ENCODE results near the gene ERICH3.
A peak's percentile ranks its signal among the peaks of the same experiment; 100 is the strongest.
"Not testable (repeated sequence)": the region's sequence is repeated elsewhere in the genome, so short reads cannot be mapped to it uniquely, and the experiment has no call there.

The ERICH3 gene

DNA sequence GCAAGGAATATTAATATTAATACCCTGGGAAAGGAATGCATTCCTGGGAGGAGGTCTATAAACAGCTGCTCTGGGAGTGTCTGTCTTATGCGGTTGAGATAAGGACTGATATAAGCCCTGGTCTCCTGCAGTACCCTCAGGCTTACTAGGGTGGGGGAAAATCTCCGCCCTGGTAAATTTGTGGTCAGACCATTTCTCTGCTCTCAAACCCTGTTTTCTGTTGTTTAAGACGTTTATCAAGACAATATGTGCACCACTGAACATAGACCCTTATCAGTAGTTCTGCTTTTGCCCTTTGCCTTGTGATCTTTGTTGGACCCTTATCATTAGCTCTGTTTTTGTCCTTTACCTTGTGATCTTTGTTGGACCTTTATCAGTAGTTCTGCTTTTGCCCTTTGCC, 2.7 kb downstream of the ERICH3 start:
- not testable (repeated sequence) for H2BK120ac ChIP-seq (ENCODE audit: low read depth, low read length); H4K8ac ChIP-seq (ENCODE audit: low read depth, low read length); H3K9me3 ChIP-seq (replicated peaks in 1 of 2; ENCODE audit: control insufficient read depth in 2 of 2, insufficient read depth in 1 of 2, low read depth in 1 of 2, low read length in 2 of 2); H2BK5ac ChIP-seq (ENCODE audit: low read length); H3K14ac ChIP-seq (ENCODE audit: low read length); H3K36me3 ChIP-seq (replicated peaks in 1 of 2; ENCODE audit: control insufficient read depth in 2 of 2, insufficient read depth in 2 of 2, low read length in 2 of 2); H2BK12ac ChIP-seq (ENCODE audit: low read length); H3K4me2 ChIP-seq (ENCODE audit: insufficient read depth, low read length, poor library complexity, severe bottlenecking); H2AK5ac ChIP-seq (ENCODE audit: low read depth, low read length); H2BK15ac ChIP-seq (ENCODE audit: low read length); H3K4ac ChIP-seq (ENCODE audit: low read length); H3K27me3 ChIP-seq (ENCODE audit: control insufficient read depth in 3 of 3, insufficient read depth in 3 of 3, low read depth in 1 of 3, low read length in 3 of 3); H2AFZ ChIP-seq (ENCODE audit: low read length); H3K18ac ChIP-seq (ENCODE audit: low read length); H3K4me1 ChIP-seq (ENCODE audit: control insufficient read depth in 2 of 2, insufficient read depth in 1 of 2, low read depth in 1 of 2, low read length in 2 of 2); H3K23ac ChIP-seq (ENCODE audit: low read depth, low read length, poor library complexity); H4K91ac ChIP-seq (ENCODE audit: low read depth, low read length, poor library complexity); H3K9ac ChIP-seq (ENCODE audit: low read depth, low read length, poor library complexity); H3K4me3 ChIP-seq (ENCODE audit: low read length in 2 of 2); H3K79me1 ChIP-seq (ENCODE audit: low read depth, low read length); DNase-seq (ENCODE audit: low spot score); H3K27ac ChIP-seq (replicated peaks; ENCODE audit: low read length)
- WGBS, 2 donors (ENCODE audit: extremely low coverage in 2 of 2, insufficient read length in 2 of 2, insufficient replicate concordance in 1 of 2), result no CpG with 5 or more reads among the region's 3 CpGs

- no CpG with 5 or more reads among the region's 1 CpG for WGBS, 2 donors (ENCODE audit: extremely low coverage in 2 of 2, insufficient read length in 2 of 2, insufficient replicate concordance in 1 of 2)
- Histone ChIP-seq H3K23ac (ENCODE audit: low read depth, low read length, poor library complexity) (no peak overlapping the region), H2BK120ac (ENCODE audit: low read depth, low read length) (no peak overlapping the region)
Observed at GRCh38 chr1:74654708-74655107, 18.9 kb downstream of the ERICH3 start.

DNA sequence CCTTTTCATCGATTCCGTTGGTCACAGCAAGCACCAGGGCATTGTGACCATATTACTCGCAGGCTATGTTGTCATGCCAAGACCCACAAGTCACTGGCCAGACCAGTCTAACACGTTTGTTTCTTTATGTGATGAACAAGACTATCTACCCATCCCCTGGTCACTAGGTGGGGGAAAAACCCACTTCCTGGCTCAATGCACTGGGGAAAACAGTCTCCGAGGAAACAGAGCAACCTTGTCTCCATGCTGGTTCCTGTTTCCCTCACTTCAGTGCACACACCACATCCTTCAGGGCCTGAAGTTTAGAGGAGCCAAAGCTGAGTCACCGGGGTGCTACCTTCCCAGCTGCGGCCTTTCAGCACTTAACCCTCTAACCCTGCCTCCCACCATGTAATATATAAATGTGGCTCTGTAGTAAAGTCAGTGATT, 20.9 kb downstream of the ERICH3 start:
- no peak overlapping the region for H3K4me2 ChIP-seq (ENCODE audit: insufficient read depth, low read length, poor library complexity, severe bottlenecking)
- no peak for DNase-seq (ENCODE audit: low spot score)
- H3K4me1 ChIP-seq (ENCODE audit: control insufficient read depth in 2 of 2, insufficient read depth in 1 of 2, low read depth in 1 of 2, low read length in 2 of 2), result peaks cover 3 to 10% of the 10 kb centered on the region in 2 donors
- H3K9ac ChIP-seq (ENCODE audit: low read depth, low read length, poor library complexity), result no peak overlapping the region
- H3K4ac ChIP-seq (ENCODE audit: low read length), result no peak overlapping the region
- no peaks in the 10 kb centered on the region for H3K9me3 ChIP-seq (replicated peaks in 1 of 2; ENCODE audit: control insufficient read depth in 2 of 2, insufficient read depth in 1 of 2, low read depth in 1 of 2, low read length in 2 of 2)
- H4K91ac ChIP-seq (ENCODE audit: low read depth, low read length, poor library complexity), result no peak overlapping the region
- no peak overlapping the region for H2BK5ac ChIP-seq (ENCODE audit: low read length)
- no peak overlapping the region for H3K14ac ChIP-seq (ENCODE audit: low read length)
- no peaks in the 10 kb centered on the region for H3K79me1 ChIP-seq (ENCODE audit: low read depth, low read length)
- no peaks in the 10 kb centered on the region for H3K36me3 ChIP-seq (replicated peaks in 1 of 2; ENCODE audit: control insufficient read depth in 2 of 2, insufficient read depth in 2 of 2, low read length in 2 of 2)
- WGBS, 2 donors (ENCODE audit: extremely low coverage in 2 of 2, insufficient read length in 2 of 2, insufficient replicate concordance in 1 of 2), result no CpG with 5 or more reads among the region's 7 CpGs
- no peak overlapping the region for H3K27ac ChIP-seq (replicated peaks; ENCODE audit: low read length)
- H3K27me3 ChIP-seq (ENCODE audit: control insufficient read depth in 3 of 3, insufficient read depth in 3 of 3, low read depth in 1 of 3, low read length in 3 of 3), result no peaks in the 10 kb centered on the region
- no peak overlapping the region for H2AK5ac ChIP-seq (ENCODE audit: low read depth, low read length)
- H2BK120ac ChIP-seq (ENCODE audit: low read depth, low read length), result no peak overlapping the region
- peak overlapping the region; percentile 69 for H2AFZ ChIP-seq (ENCODE audit: low read length)
- no peak overlapping the region for H3K23ac ChIP-seq (ENCODE audit: low read depth, low read length, poor library complexity)
- H2BK15ac ChIP-seq (ENCODE audit: low read length), result no peak overlapping the region
- no peak overlapping the region for H3K4me3 ChIP-seq (ENCODE audit: low read length in 2 of 2)
- H4K8ac ChIP-seq (ENCODE audit: low read depth, low read length), result no peak overlapping the region
- H2BK12ac ChIP-seq (ENCODE audit: low read length), result no peak overlapping the region
- no peak overlapping the region for H3K18ac ChIP-seq (ENCODE audit: low read length)

More at GRCh38 chr1:74654708-74655107, 18.9 kb downstream of the ERICH3 start:
- no peak overlapping the region for H2AFZ ChIP-seq (ENCODE audit: low read length)
- no peak overlapping the region for H3K18ac ChIP-seq (ENCODE audit: low read length)
- no peak overlapping the region for H3K4me3 ChIP-seq (ENCODE audit: low read length in 2 of 2)
- H3K4me1 ChIP-seq (ENCODE audit: control insufficient read depth in 2 of 2, insufficient read depth in 1 of 2, low read depth in 1 of 2, low read length in 2 of 2), result peaks cover 0 to 7% of the 10 kb centered on the region in 2 donors
- H3K14ac ChIP-seq (ENCODE audit: low read length), result no peak overlapping the region
- H2AK5ac ChIP-seq (ENCODE audit: low read depth, low read length), result no peak overlapping the region
- no peak overlapping the region for H3K4ac ChIP-seq (ENCODE audit: low read length)
- H2BK5ac ChIP-seq (ENCODE audit: low read length), result no peak overlapping the region
- no peak overlapping the region for H3K9ac ChIP-seq (ENCODE audit: low read depth, low read length, poor library complexity)
- H4K91ac ChIP-seq (ENCODE audit: low read depth, low read length, poor library complexity), result no peak overlapping the region
- H3K79me1 ChIP-seq (ENCODE audit: low read depth, low read length), result no peaks in the 10 kb centered on the region
- DNase-seq (ENCODE audit: low spot score), result no peak
- H3K27ac ChIP-seq (replicated peaks; ENCODE audit: low read length), result no peak overlapping the region
- no peaks in the 10 kb centered on the region for H3K27me3 ChIP-seq (ENCODE audit: control insufficient read depth in 3 of 3, insufficient read depth in 3 of 3, low read depth in 1 of 3, low read length in 3 of 3)
- H4K8ac ChIP-seq (ENCODE audit: low read depth, low read length), result no peak overlapping the region
- no peaks in the 10 kb centered on the region for H3K36me3 ChIP-seq (replicated peaks in 1 of 2; ENCODE audit: control insufficient read depth in 2 of 2, insufficient read depth in 2 of 2, low read length in 2 of 2)
- H3K4me2 ChIP-seq (ENCODE audit: insufficient read depth, low read length, poor library complexity, severe bottlenecking), result no peak overlapping the region
- H2BK15ac ChIP-seq (ENCODE audit: low read length), result no peak overlapping the region
- H3K9me3 ChIP-seq (replicated peaks in 1 of 2; ENCODE audit: control insufficient read depth in 2 of 2, insufficient read depth in 1 of 2, low read depth in 1 of 2, low read length in 2 of 2), result no peaks in the 10 kb centered on the region
- H2BK12ac ChIP-seq (ENCODE audit: low read length), result no peak overlapping the region

- no peak overlapping the region for H3K18ac ChIP-seq (ENCODE audit: low read length)
- H2BK12ac ChIP-seq (ENCODE audit: low read length), result no peak overlapping the region
- H3K4ac ChIP-seq (ENCODE audit: low read length), result no peak overlapping the region
- H3K23ac ChIP-seq (ENCODE audit: low read depth, low read length, poor library complexity), result no peak overlapping the region
- no peak overlapping the region for H2BK5ac ChIP-seq (ENCODE audit: low read length)
- H3K36me3 ChIP-seq (replicated peaks in 1 of 2; ENCODE audit: control insufficient read depth in 2 of 2, insufficient read depth in 2 of 2, low read length in 2 of 2), result no peaks in the 10 kb centered on the region
- no peak overlapping the region for H3K9ac ChIP-seq (ENCODE audit: low read depth, low read length, poor library complexity)
- DNase-seq (ENCODE audit: low spot score), result no peak
- H4K91ac ChIP-seq (ENCODE audit: low read depth, low read length, poor library complexity), result no peak overlapping the region
- H2AFZ ChIP-seq (ENCODE audit: low read length), result no peak overlapping the region
- H3K14ac ChIP-seq (ENCODE audit: low read length), result no peak overlapping the region
- H2BK120ac ChIP-seq (ENCODE audit: low read depth, low read length), result no peak overlapping the region
- H3K27me3 ChIP-seq (ENCODE audit: control insufficient read depth in 3 of 3, insufficient read depth in 3 of 3, low read depth in 1 of 3, low read length in 3 of 3), result no peaks in the 10 kb centered on the region
- no peaks in the 10 kb centered on the region for H3K79me1 ChIP-seq (ENCODE audit: low read depth, low read length)
- H3K27ac ChIP-seq (replicated peaks; ENCODE audit: low read length), result no peak overlapping the region
- no peak overlapping the region for H3K4me2 ChIP-seq (ENCODE audit: insufficient read depth, low read length, poor library complexity, severe bottlenecking)
- no peak overlapping the region for H3K4me3 ChIP-seq (ENCODE audit: low read length in 2 of 2)
- no peak overlapping the region for H2AK5ac ChIP-seq (ENCODE audit: low read depth, low read length)
- H4K8ac ChIP-seq (ENCODE audit: low read depth, low read length), result no peak overlapping the region
- no peaks in the 10 kb centered on the region for H3K9me3 ChIP-seq (replicated peaks in 1 of 2; ENCODE audit: control insufficient read depth in 2 of 2, insufficient read depth in 1 of 2, low read depth in 1 of 2, low read length in 2 of 2)
- no CpG with 5 or more reads among the region's 4 CpGs for WGBS, 2 donors (ENCODE audit: extremely low coverage in 2 of 2, insufficient read length in 2 of 2, insufficient replicate concordance in 1 of 2)
- H3K4me1 ChIP-seq (ENCODE audit: control insufficient read depth in 2 of 2, insufficient read depth in 1 of 2, low read depth in 1 of 2, low read length in 2 of 2), result peaks cover 3 to 10% of the 10 kb centered on the region in 2 donors
- no peak overlapping the region for H2BK15ac ChIP-seq (ENCODE audit: low read length)
Observed at GRCh38 chr1:74650561-74650960, 23.0 kb downstream of the ERICH3 start.

Measured in neuronal stem cell (in vitro differentiated cells).